MM.1S (cell line): Measurements from ENCODE around the gene MRO.

Source experiments
- EZH2phosphoT487 ChIP-seq: fragments of 300-600 bp; sonication (generic); IDR thresholded peaks from 2 replicates; pipeline ENCODE4 v1.6.1; 2018; ENCODE audit warnings: antibody characterized with exemption, low read length
- TF ChIP-seq, protein P1 (sequence below): fragments of 300-600 bp; sonication (generic); IDR thresholded peaks from 2 replicates; pipeline ENCODE4 v1.5.1; 2016; ENCODE audit warnings: antibody characterized with exemption, low read length, mixed read lengths

DNA sequence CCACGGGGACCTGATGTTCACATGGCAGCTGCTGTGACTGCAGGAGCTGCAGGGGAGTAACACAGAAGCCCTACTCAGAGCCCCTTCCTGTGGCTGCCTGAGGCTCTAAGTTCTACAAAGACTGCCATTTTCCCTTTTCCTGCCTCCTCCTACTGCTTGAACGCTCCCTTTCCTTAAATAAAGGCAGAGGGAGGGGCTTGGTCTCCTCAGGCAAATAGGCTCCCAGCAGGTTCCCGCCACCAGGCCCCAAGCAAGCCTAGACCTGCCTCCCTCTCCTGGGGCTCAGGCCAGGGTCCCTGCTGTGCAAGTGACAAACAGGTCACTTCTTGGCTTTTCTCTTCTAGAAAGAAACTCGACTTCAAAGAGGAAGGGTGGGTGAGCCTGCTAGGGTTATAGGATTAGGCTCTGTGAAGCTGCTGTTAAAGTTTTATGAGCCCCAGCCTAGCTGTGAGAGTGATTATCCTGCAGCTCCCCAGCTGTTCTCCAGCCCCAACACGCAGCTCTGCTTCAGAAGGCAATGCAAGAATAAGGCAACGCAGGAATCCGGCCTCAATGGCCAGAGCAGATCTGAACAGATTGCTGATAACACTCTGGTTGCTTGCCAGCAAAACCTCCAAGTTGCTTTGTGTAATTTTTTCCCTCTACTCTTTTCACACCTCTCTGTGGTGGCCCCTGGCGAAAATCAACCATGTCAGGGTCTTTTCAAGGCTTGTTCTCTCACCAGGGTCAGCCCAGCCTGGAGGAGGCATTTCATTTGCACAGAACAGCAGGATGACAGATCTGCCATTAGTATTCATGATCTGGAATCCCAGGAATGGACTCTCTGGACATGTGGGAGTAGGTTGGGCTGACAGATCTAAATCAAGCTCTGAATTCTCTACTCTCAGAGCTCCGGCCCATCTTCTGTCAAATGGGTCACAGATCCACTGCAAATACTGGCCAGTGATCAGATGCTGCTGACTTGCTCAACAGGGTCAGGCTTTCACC lies 71.3 kb downstream of the MRO start:
- TF ChIP-seq, protein P1, sequence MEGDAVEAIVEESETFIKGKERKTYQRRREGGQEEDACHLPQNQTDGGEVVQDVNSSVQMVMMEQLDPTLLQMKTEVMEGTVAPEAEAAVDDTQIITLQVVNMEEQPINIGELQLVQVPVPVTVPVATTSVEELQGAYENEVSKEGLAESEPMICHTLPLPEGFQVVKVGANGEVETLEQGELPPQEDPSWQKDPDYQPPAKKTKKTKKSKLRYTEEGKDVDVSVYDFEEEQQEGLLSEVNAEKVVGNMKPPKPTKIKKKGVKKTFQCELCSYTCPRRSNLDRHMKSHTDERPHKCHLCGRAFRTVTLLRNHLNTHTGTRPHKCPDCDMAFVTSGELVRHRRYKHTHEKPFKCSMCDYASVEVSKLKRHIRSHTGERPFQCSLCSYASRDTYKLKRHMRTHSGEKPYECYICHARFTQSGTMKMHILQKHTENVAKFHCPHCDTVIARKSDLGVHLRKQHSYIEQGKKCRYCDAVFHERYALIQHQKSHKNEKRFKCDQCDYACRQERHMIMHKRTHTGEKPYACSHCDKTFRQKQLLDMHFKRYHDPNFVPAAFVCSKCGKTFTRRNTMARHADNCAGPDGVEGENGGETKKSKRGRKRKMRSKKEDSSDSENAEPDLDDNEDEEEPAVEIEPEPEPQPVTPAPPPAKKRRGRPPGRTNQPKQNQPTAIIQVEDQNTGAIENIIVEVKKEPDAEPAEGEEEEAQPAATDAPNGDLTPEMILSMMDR, result no peak
- TF ChIP-seq EZH2phosphoT487, result no peak
